EL (cell line): ENCODE results near the gene RTKN.
"Not testable (repeated sequence)": the region's sequence is repeated elsewhere in the genome, so short reads cannot be mapped to it uniquely, and the experiment has no call there.

Experiments
- DNase-seq: peaks from one replicate; pipeline ENCODE4 v3.0.0-alpha.2; 2016

The RTKN gene

DNA sequence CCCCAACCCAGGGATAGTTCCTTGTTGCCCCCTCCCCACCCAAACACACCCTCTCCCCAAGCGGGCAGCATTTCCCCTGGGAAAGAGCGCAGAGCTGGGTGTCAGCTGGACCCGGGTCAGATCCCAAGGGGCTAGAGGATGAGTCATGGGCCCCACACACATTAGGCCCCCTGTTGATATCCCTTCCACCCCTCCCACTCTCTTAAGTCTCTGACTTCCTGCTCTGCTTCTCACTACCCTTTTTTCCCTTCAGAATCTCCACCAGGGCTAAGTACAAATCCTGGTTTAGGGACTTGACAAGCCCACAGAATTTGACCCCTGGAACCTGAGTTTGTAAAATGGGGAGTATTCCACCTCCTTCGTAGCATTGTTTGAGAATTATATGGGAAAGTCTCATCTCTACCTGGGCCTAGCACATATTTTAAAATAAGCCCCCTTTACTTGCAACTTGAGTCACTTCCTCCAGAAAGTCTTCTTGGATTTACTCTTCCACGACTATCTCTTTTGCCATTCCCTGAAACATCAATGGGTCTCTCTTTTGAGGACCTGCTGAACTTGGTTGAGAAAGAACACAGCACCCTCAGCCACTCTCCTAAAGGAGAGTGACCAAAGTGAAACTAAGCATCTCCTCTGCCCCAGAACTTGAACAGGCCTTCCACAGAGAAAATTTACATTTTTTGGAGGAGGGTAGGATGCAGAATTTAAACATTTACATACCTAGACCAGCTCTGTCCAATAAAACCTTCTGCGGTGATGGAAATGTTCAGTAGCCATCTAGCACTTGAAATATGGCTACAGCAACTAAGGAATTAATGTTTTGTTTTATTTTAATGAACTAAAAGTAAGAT lies 4.7 kb downstream of the RTKN start:
- no peak for DNase-seq

- DNase-seq, result no peak
Observed at GRCh38 chr2:74436111-74436805, 5.5 kb downstream of the RTKN start.

GRCh38 chr2:74430502-74430901 lies 11.2 kb downstream of the RTKN start:
- no peak for DNase-seq

DNA sequence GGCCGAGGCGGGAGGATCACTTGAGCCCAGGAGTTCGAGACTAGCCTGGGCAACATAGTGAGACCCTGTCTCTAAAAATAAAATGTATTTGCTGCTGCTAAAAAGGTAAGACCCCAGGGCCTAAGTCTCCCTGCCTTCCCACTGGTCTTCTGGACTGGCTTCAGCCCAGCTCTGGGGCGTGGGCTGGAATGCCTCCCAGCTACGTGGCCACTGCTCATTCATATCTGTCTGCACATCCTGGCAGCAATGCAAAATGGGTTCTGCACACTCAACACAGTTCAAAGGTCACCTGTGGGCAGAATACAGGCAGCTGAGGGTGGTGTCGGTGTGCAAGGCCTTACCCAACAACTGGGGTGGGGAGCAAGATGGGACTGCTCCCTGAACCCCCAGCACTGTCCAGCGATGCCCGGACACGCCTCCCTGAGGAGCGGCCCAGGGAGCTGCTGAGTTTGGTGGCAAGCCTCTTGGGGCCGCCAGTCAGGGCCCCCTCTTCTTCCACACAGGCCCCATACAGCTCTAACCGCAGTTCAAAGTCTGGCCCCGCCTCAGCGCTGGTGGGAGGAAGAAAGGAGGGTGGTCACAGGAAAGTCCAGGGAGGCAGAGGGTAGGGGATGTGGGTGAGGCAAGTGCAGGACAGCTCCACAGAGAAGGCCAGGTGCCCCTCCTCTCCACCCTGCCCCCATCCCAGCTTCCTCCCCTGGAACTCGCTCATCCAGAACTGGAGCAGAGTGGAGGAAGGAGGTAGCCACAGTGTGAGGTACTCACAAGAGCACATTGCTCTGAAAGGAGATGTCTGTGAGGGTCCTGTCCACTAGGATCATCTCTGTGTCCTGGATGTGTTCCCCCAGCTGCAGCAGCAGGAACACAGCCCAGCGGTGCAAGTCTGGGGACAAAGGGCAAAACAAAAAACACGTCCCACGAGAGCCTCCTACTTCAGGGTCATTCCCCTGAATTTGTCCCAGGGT lies 12.0 kb downstream of the RTKN start:
- DNase-seq, result no peak

GRCh38 chr2:74428675-74429074 lies 13.1 kb downstream of the RTKN start:
- DNase-seq, result no peak

GRCh38 chr2:74427551-74427950 lies 14.2 kb downstream of the RTKN start:
- no peak for DNase-seq

GRCh38 chr2:74426181-74426758 lies 15.5 kb downstream of the RTKN start:
- DNase-seq, result no peak

- DNase-seq, result no peak
Observed at GRCh38 chr2:74425523-74425922, 16.2 kb downstream of the RTKN start.

DNA sequence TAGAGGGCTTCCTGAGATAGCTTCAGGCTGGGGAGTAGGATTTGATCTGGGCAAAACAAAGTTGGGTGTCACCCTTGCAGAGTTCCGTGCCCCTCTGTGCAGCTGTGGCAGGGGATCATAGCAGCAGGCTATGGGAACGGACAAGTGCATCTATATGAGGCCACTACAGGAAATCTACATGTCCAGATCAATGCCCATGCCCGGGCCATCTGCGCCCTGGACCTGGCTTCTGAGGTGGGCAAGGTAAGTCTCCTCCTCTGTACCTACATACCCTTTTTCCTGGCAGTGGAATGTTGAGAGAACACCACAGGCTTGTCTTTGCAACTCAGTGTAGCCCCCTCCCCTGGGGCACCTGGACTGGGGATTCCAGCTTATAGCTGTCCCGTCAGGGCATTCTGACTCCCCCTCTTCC lies 16.7 kb downstream of the RTKN start:
- DNase-seq, result no peak

DNA sequence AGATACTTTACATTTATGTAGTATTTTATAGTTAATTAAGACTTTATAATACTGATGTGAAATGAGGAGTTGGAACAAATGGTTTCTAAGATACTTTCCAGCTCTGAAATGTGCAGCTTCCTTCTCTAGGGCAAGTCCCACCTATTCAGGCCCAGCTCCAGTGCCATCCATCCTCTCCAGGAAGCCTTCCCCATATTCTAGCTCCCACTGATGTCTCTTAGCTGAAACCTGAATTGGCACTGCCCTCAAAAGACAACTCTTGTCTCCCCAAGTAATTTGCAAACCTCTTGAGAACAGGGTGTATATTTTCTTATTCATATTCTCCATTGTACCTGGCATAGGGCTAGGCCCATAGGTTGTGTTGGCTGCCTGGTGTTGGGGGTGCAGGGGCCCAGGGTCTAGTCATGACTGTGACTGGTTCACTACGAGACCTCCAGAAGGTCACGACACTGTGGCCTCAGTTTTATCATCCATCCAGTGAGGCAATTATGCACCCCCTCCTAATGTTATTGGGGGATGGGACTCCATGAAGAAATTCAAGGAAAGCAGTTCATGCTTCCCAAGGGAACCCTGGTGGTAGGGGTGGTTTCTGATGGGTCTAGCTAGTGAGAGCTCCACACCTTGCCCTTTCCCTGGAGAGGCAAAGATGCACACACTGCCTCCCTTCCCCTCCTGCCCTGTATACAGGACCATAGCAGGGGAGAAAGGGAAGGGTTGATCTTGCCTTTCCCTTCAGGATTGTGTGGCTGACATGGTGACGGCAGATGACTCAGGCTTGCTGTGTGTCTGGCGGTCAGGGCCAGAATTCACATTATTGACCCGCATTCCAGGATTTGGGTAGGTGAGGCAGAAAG lies 17.4 kb downstream of the RTKN start:
- DNase-seq, result no peak

DNA sequence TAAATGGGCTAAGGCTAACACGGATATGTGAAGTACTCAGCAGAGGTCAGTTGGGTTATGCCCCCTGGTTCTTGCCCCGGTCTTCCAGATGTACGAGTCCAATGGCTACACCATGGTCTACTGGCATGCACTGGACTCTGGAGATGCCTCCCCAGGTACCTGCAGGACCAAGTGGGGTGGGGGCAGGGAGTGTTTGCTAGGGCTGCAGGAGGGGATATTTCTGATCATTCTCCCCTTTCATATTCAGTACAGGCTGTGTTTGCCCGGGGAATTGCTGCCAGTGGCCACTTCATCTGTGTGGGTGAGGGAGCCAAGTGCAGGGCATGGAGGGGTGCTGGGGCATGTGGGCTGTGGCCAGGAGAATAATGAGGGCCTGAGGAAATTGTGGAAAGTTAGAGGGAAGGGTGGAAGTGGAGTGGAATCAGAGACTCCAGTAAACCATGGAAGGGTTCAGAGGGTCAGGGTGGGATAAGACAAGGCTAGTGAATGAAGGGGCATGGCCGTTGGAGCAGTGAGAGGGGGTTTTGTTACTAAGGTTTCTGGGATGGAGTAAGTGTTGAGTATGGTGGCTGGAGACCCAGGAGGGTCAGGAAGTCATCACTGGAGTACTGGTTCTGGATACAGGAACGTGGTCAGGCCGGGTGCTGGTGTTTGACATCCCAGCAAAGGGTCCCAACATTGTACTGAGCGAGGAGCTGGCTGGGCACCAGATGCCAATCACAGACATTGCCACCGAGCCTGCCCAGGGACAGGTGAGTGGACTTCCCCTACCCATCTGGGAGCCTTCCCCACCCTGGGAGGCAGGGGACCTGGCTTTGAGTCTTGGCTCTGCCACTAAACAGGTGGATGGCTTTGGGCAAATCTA lies 18.3 kb downstream of the RTKN start:
- no peak for DNase-seq

DNA sequence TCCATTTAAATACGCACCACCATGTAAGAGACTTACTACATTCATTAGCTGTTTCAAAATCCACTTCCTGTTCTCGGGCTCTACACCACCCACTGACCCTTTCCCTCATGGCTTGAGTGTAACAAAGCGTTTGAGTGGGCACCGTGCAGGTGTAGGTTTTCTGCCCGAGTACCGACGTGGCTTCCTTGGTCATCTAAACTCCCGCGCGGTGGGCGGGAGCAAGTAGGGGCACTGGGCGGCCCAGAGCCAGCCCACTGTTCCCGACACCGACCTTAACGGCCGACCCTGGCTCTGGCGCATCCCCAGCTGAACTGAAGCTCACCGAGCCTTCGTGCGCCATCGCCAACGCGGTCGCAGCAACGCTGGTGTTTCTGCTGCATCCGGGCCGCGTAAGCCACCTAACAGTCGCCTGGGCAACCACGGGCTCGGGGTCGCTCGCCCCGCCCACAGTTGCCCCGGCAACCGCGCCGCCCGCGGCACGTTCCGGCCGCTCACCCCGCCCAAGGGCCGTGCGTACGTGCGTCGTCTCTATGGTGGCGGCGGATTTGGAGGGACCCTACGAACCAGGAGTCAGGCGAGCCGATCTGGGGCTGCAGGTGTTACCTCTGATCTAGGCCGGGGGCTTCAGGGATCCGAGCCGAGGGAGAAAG lies 20.4 kb downstream of the RTKN start, which contains the start of the genes C2orf81 and WDR54:
TSS of gene C2orf81 (minus strand) at position 399 of the 650 bp plus-strand sequence. CDS start at position 340, 59 bp downstream.
TSS of gene WDR54 (plus strand) at position 510 of the 650 bp plus-strand sequence. CDS start 424 bp downstream, outside the sequence.
- DNase-seq, result peak; percentile 90

DNA sequence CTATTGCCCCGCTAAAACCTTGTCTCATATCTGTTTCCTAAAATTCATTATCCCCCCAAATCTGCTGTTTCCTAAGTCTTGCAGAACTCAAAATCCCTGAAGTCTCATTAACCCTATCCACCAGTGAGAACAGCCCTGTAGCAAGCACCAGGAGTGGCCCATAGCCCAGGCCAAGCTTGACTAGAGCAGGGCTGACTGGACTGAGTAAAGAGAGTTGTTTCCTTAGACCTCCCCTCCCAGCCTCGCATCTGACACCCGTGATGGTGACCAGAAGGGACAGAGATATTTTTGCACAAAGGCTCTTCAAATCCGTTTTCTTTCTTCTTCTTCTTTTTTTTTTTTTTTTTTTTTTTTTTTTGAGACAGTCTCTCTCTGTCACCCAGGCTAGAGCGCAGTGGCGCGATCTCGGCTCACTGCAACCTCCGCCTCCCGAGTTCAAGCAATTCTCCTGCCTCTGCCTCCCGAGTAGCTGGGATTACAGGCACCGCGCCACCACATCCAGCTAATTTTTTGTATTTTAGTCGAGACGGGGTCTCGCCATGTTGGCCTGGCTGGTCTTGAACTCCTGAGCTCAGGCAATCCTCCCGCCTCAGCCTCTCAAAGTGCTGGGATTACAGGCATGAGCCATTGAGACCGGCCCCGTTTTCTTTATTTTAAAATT lies 21.2 kb downstream of the RTKN start:
- DNase-seq, result not testable (repeated sequence)

DNA sequence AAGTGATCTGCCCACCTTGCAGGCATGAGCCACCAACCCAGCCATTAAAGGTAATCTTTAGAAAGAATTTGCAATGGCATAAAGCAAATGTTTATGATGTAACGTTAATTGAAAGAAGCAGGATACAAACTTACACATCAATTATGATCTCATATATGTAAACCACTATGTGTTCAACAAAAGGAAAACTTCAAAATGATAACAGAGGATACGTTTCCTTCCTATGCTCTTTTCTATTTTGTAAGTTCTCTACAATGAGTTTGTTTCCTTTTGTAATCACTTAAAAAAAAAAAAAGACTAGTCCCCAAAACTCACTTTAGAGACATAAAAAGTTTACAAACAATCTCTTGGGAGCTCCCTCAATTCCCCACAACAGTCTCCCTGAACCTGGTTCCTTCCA lies 21.7 kb downstream of the RTKN start:
- DNase-seq, result no peak

GRCh38 chr2:74419345-74419744 lies 22.4 kb downstream of the RTKN start:
- no peak for DNase-seq

DNA sequence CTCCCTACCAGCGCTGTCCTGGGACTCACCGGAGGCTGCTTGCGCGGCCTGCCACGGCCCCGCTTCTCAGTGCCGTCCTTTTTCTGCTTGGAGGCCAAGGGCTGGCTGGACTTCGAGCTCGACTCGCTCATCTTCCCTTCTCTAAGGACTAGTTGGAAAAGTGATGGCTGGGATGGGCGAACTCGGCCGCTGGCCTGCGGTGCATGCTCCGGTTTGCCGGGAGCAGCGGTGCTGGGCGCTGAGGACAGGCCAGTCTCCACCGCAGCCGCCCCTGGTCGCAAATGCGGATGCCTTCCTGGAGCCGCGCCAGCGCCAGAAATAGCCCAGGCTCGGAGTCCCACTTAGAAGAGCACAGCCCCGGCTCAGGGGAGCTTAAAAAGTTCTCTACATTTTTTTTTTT lies 23.4 kb downstream of the RTKN start:
- no peak for DNase-seq

GRCh38 chr2:74417763-74418162 lies 24.0 kb downstream of the RTKN start:
- no peak for DNase-seq

- no peak for DNase-seq
Observed at GRCh38 chr2:74417197-74417596, 24.5 kb downstream of the RTKN start.

GRCh38 chr2:74416778-74417177 lies 25.0 kb downstream of the RTKN start:
- DNase-seq, result no peak
